Measurements from ENCODE around the gene SMPDL3A.

Gene SMPDL3A

DNA sequence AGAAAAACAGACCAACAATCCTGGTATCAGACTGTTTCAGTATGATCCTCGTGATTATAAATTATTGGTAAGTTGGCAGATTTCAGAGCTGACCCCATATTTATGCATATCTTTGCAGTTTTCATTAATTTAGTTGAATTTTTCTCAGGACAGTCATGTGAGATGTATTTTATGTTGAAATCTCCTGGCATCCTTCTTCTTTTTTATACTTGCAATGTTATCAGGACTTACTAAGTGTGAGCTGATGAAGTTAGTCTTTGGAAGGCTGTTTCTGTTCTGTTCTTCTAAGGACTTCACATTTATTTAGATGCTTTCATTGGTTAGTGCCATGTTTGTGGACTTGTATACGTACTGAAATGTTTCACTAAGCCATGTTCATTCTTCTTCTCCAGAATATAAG lies 17.2 kb downstream of the SMPDL3A start:
- DNase-seq, result no peak

DNA sequence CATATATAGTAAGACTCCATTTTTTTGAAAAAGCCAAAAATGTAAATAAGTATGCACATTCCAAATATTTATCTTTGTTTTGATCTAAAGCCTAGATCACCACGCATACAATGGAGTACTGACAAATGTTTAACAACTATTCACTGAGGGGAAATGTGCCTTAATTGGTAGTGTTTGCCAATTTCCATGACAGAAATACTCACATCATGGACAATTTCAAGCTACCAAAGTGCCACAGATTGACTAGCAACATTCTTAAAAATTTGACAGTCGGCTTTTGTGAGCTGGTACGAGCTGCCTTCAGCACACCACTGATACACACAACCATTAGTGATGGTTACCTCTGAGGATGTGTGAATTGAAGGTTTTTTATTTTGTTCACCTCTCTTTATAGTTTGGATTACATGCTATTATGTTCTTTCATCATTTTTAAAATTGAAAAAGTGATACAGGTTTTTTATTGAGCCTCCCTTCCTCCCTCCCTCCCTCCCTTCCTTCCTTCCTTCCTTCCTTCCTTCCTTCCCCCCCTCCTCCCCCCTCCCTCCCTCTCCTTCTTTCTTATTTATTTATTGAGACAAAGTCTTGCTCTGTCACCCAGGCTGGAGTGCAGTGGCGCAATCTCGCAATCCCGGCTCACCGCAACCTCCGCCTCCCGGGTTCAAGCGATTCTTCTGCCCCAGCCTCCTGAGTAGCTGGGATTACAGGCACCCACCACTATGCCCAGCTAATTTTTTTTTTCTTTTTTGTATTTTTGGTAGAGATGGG lies 19.2 kb downstream of the SMPDL3A start:
- no peak for DNase-seq

DNA sequence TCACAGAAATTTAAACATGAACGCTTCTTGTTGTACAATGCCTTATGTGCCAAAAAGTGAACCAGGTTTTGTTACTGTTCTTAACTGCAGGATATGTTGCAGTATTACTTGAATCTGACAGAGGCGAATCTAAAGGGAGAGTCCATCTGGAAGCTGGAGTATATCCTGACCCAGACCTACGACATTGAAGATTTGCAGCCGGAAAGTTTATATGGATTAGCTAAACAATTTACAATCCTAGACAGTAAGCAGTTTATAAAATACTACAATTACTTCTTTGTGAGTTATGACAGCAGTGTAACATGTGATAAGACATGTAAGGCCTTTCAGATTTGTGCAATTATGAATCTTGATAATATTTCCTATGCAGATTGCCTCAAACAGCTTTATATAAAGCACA lies 19.9 kb downstream of the SMPDL3A start:
- no peak for DNase-seq

DNA sequence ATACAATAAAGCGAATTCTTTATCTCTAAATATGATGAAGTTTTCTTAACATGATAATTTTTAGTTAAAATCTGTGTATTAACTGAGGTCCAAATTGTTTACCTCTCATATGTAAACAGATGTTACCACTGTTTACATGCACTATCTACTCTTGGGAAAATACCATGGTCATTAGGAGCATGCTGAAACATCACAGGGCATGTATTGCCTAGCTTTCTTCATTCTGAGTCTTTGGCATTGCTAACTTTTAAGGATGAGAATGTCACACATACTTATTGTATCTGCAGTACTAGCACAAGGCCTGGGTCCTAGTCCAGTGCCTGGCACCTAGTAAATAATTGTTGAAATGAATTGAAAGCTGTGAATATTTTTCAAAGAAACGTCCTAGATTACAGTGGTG lies 20.6 kb downstream of the SMPDL3A start:
- DNase-seq, result no peak

DNA sequence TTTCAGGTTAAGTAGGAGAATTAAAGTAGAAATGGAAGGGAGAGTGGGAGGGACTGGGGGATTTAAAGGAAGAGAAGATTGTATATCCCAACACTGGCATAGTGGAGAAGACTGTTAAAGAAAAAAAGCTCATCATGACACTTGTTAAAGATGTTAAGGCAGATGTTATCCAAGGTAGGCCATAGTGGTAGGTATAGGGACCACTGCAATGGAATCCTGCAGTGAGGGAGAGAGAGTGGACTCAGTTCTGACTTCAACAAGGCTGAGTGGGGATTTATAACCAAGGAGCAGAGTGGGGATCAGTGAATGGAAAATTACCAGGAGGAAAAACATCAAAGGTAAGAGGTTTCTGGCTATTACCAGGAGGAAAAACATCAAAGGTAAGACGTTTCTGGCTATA lies 21.1 kb downstream of the SMPDL3A start:
- no peak for DNase-seq

DNA sequence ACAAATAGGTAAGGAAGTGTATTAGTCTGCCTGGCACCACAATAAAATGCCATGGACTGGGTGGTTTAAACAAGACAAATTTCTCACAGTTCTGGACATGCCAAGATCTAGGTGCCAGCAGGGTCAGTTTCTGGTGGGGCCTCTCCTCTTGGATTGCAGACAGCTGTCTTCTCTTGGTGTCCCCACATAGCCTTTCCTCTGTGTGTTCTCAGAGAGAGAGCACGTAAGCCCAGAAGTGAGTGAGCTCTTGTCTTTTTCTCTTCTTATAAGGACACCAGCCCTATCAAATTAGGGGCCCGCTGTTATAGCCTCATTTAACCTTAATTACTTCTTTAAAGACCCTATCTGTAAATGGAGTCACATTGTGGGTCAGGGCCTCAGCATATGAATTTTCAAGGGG lies 28.3 kb downstream of the SMPDL3A start:
- DNase-seq, result no peak

DNA sequence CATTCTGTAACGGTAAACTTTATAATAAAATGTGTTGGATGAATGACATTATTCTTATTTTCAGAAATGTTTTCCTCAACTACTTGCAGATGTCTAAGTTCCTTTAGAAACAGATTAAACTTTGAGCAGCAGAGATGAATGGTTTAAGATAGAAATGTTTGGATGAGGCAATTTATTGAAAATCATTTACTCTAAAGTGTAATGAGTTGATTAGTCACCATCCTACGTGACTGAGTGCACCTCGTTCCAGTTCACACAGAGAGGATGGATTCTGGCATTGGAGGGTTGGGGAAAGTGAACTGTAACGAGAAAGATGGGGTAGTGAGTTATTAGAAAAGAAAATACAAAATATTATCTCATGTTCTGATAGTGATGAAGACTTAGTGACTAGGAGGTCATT lies 28.7 kb downstream of the SMPDL3A start:
- no peak for DNase-seq

DNA sequence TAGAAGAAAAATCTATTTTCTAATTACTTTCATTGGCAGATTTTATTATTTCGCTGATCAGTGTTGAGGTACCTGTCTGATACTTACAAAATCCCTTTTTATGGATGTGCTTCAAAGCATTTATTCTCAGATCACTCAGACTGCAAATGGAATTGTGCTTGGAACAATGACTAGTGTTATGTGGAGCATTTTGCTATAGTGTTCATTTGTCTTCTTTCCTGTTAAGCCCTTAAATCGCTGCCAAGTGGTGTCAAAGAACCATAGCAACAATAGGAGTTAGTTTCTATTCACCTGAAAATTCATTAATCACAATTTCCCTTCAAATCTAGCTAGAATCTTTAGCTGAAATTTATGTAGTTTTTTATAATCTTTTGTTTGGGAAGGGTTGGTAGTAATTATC lies 29.8 kb downstream of the SMPDL3A start:
- no peak for DNase-seq

DNA sequence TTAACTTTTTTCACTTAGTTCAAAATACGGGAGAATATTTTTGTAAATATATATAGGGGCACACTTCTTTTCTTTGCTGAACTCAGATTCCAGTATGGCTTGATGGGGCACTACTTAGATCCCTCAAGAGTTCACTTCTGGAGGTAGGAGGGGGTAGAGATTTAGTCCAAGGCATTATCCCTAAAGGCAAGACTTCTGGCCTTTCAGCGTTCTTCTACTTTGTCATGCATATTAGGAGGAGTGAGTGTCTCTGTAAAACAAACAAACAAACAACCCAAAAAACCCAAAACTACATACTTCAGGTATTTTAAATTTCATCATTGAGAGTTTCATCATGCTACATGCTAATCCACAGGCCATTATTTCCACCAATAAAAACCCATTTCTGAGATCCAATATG lies 32.0 kb downstream of the SMPDL3A start:
- DNase-seq, result no peak

DNA sequence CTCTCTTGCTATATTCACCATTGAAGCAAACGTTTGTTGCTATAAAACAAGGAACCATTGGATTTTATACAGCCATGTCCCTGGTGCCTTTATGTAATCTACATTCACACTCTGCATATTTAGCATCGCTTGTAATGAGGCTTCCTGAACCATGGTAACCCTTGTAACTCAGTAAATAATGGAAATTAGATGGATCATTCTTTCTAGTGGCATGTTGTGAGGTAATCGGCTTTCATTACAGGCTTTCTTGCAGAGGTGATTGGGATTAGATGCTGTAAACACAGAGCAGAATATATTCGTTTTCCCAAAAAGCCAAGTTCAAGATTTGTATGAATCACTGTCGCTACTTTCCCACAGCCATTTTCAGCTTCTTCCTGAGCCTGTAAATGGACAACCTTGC lies 36.1 kb downstream of the SMPDL3A start:
- no peak for DNase-seq

DNA sequence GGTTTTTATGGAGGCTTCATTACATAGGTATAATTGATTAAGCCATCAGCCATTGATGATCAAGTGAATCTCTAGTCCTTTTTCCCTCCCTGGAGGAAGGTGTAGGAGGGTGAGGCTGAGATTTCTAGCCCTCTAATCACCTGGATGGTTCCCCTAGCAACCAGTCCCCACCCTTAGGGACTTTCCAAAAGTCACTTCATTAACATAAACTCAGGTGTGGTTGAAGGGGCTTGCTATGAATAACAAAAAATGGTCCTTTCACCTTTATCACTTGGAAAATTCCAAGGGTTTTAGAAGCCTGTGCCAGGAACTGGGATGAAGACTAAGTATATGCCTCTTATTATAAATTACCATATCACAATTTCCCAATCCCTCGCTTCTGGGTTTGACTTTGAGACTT lies 40.4 kb downstream of the SMPDL3A start:
- DNase-seq, result no peak

DNA sequence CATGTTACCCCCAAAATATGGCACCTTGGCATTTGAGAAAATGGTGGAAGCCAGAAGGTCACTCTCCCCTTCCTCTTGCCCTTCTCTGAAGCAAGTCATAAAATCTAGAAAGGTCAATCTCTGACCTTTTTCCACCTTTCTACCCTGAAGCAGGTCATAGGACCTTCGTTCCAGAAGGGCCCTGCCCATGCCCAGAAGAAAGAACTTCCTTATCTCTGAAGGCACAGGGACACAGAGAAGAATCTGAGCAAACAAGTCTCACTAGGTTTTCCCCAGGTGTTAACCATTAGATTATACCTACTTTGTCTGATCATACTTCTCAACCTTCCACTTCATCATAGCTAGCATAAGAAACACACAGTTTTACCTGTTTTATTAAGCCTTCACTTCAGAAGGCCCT lies 42.5 kb downstream of the SMPDL3A start:
- no peak for DNase-seq

DNA sequence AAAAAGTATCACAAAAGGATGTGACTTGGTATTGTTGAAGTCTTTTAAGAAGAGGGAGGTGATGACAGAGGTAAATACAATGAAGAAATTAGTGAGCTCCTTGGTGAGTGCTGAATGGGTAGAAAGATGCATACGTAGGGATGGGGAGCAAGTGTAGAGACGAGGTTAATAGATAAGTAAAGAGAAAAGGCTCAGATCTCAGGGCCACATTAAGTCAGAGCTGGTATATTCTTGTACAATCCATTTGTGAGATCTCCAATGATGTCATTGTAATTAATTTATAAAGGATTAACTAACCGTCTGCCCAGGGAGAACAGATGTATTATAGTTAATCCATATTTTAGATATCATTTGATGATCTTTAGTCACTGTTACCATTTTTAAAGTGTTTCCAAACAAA lies 43.4 kb downstream of the SMPDL3A start:
- DNase-seq, result no peak

DNA sequence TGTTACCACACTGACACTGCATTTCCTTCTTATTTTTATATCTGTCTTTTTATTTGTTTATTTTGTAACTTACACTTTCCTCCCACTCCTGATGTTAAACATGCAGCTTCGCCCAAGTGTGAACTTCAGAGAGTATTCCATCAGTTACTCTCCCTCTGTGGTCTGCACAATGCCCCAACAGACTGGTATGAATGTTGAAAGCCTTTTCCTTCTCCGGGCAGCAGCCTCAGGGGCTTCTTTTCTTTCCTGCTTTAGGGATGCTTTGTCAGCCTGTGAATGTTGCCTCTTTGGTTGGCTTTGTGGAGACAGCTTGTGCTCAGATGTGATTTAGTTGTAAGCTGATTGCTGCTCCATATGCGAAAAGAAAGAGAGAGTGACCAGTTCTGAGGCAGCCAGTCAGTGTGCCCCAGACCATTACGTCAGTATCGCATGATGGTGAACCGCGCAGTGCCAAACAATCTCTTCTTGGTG lies 44.0 kb downstream of the SMPDL3A start:
- DNase-seq, result no peak

DNA sequence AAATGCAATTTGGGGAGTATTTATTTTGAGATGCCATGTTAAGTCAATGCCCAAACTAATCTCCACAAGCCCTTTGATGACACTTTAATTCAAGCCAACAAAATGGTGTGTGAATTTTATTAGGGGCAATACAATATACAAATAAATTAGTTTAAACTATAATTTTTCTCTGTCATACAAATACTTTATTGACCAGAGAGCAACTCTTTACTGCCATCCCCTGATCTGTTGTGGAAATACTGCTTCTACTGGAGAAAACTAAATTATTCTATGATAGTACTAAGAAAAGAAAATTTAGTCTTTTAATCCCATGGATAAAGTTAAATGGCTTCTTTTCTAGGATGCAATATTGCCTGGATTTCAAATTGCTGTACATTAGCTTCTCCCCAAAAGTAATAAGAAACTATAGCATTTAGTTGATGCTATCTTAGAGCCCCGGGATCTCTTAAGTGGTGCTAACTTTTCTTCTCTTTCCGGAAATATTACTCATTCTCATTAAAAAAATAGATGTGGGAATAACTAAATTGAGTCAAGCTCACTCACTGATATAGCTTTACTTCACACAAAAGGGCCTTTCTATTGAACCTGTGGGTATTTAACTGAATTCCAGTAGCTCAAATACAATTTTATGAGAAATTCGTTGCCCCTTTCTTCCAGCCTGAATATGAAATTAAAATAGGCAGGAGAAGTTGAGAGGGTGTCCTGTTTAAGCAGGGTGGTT lies 49.2 kb downstream of the SMPDL3A start:
- DNase-seq, result no peak

DNA sequence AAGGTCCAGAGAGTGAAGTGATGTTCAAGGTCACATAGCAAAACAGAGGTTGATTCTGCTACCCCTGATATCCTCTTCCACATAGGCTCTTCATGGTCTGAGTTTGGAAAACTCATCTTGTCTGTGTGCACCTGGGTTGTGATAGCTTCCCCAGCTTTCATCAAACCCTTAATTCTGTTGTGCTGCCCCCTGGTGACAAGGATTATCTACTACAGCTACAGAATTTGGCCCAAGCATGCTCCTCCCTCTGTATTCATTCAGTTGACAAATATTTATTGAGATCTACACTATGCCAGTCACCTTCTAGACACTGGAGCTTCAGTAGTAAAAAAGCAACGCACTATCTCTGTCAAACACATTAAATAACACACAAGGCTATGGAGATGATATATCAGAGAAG lies 50.4 kb downstream of the SMPDL3A start:
- DNase-seq, result no peak

DNA sequence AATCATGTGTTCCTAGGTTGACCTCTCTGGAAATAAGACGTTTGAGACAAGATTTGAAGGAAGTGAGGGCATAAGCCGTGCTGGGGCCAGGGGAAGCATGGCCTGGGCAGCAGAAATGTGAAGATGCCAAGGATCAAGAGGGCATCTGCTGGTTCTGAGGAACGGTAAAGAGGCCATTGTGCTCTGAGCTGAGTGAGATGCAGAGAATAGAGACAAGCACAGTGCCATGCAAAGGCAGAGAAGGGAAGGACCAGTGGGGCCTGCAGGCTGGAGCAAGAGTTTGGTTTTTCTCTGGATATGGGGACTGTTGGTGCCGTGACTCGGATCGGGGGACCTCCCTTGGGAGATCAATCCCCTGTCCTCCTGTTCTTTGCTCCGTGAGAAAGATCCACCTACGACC lies 50.8 kb downstream of the SMPDL3A start:
- no peak for DNase-seq

DNA sequence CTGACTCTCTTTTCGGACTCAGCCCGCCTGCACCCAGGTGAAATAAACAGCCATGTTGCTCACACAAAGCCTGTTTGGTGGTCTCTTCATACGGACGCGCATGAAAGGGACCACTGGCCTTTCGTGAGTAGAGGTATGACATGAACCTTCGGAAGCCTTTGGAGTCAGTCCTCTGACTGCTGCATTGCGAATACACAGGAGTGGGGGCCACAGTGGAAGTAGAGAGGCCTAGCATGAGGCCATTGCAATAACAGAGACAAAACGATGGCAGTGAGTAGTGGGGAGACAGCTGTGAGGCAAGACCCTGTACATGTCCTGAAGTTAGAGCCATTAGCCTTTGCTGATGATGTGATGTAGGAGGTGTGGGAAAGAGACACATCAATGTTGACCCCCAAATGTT lies 56.4 kb downstream of the SMPDL3A start:
- DNase-seq, result no peak

DNA sequence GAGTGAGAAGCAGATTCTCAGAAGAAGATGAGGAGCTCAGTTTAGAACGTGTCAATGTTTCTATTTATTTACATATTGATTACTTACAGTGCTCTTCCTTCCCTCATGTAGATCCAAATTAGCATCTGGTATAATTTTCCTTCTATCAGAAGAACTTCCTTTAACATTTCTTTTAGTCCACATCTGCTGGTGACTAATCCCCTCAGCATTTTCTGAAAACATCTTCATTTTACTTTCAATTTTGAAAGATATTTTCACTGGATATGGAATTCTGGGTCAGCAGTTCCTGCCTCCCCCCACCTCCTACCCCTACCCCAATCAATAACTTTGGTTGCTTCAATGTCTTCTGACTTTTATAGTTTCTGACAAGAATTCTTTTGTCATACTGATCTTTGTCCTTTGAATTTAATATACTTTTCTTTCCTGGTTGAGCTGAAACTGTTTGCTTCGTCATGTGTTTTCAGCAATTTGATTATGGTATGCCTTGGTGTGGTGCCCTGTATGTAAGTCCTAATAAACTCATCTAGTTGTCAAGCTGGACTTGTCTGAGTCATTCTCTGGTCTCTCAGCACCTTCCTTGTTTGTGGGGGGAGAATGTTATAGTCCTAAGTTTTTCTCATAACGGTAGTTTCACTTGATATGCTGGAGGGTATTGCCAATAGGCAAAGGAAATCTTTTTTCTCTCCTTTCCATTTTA lies 57.0 kb downstream of the SMPDL3A start:
- no peak for DNase-seq

DNA sequence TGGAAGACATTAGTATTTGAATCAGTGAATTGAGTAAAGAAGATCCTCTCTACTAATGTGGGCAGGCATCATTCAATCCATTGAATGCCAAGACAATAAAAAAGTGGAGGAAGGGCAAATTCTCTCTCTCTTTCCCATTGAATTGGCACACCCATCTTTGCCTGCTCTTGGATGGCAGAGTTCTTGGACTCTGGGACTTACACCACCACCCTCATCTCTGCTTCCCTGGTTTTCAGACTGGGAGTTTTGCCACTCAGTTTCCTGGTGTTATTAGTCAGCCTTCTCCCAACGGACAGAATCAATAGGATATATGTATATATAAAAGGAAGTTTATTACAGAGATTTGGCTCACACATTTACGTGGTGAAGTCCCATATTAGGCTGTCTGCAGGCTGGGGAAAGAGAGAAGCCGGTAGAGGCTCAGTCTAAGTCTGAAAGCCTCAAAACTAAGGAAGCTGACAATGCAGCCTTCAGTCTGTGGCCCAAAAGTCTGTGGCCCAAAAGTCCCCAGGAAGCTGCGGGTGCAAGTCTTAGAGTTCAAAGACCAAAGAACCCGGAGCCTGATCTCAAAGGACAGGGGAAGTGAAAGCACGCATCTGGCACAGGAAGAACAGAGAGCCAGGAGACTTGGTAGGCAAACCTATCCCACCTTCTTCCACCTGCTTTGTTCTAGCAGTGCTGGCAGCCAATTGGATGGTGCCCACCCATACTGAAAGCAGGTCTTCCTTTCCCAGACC lies 64.4 kb downstream of the SMPDL3A start:
- DNase-seq, result no peak

Data from NCI-H510A (cell line).